GM23338 (cell line): Measurements from ENCODE around the gene SMTN. TPM values are rescaled to one million over a fixed set of nuclear protein-coding genes. Genes with fewer than 3 reads are reported as not detected.

Experiments used
- ATAC-seq: fragments of 200-7000 bp; cut with Tn5 transposase; 3 replicates; pipeline ENCODE4 v1.9.1; 2020
- DNase-seq: peaks from one replicate; pipeline ENCODE4 v3.0.0-alpha.2; 2015; ENCODE audit warnings: low spot score
- H2AFZ ChIP-seq: fragments of 200-600 bp; sonication (generic); 2 replicates; pipeline ENCODE4 v1.8.0; 2016; ENCODE audit warnings: antibody characterized with exemption, mild to moderate bottlenecking, moderate library complexity
- H3F3A ChIP-seq: fragments of 200-600 bp; sonication (generic); replicated peaks from 2 replicates; pipeline ENCODE4 v1.8.0; 2017; ENCODE audit warnings: antibody characterized with exemption, mixed run types, low read depth
- H3K27ac ChIP-seq: fragments of 200-600 bp; sonication (generic); 2 replicates; pipeline ENCODE4 v1.6.1; 2016; ENCODE audit warnings: low read depth
- H3K27me3 ChIP-seq: fragments of 200-600 bp; sonication (generic); 2 replicates; pipeline ENCODE4 v1.8.0; 2016; ENCODE audit warnings: mild to moderate bottlenecking, mixed run types, moderate library complexity; ENCODE audit not compliant: insufficient read depth
- H3K36me3 ChIP-seq: fragments of 200-600 bp; sonication (generic); 2 replicates; pipeline ENCODE4 v1.8.0; 2016; ENCODE audit warnings: mild to moderate bottlenecking; ENCODE audit not compliant: insufficient read depth
- H3K4me1 ChIP-seq: fragments of 200-600 bp; sonication (generic); 2 replicates; pipeline ENCODE4 v1.8.0; 2016; ENCODE audit warnings: mild to moderate bottlenecking, moderate library complexity; ENCODE audit not compliant: insufficient read depth
- H3K4me2 ChIP-seq: fragments of 200-600 bp; sonication (generic); 2 replicates; pipeline ENCODE4 v1.7.1; 2017; ENCODE audit warnings: mixed run types
- H3K4me3 ChIP-seq: fragments of 200-600 bp; sonication (generic); 2 replicates; pipeline ENCODE4 v1.6.1; 2016; ENCODE audit warnings: mixed run types
- H3K79me2 ChIP-seq: fragments of 200-600 bp; sonication (generic); replicated peaks from 2 replicates; pipeline ENCODE4 v1.8.0; 2017; ENCODE audit warnings: mild to moderate bottlenecking; ENCODE audit not compliant: insufficient read depth
- H3K9me2 ChIP-seq: fragments of 200-600 bp; sonication (generic); 2 replicates; pipeline ENCODE4 v1.8.0; 2017; ENCODE audit not compliant: insufficient read depth
- H4K20me1 ChIP-seq: fragments of 200-600 bp; sonication (generic); replicated peaks from 2 replicates; pipeline ENCODE4 v1.8.0; 2017; ENCODE audit warnings: mild to moderate bottlenecking; ENCODE audit not compliant: insufficient read depth
- H3K27ac Mint-ChIP-seq: 2 replicates; pipeline ENCODE4 v1.8.0; 2020; ENCODE audit warnings: inconsistent platforms, mild to moderate bottlenecking, moderate library complexity, mixed read lengths
- H3K27me3 Mint-ChIP-seq: 3 replicates; pipeline ENCODE4 v1.8.0; 2022; ENCODE audit warnings: low read depth, mild to moderate bottlenecking, moderate library complexity, mixed read lengths, inconsistent platforms; ENCODE audit not compliant: insufficient read depth, poor library complexity
- H3K36me3 Mint-ChIP-seq: 3 replicates; pipeline ENCODE4 v1.8.0; 2021; ENCODE audit warnings: low read depth, mild to moderate bottlenecking, inconsistent platforms, moderate library complexity, mixed read lengths
- H3K4me1 Mint-ChIP-seq: 3 replicates; pipeline ENCODE4 v1.8.0; 2020; ENCODE audit warnings: mild to moderate bottlenecking, inconsistent platforms, mixed read lengths
- H3K4me3 Mint-ChIP-seq: 3 replicates; pipeline ENCODE4 v1.8.0; 2021; ENCODE audit warnings: moderate library complexity, mild to moderate bottlenecking, inconsistent platforms, mixed read lengths
- H3K9me3 Mint-ChIP-seq: 3 replicates; pipeline ENCODE4 v1.8.0; 2020; ENCODE audit warnings: moderate library complexity, mild to moderate bottlenecking, inconsistent platforms, mixed read lengths
- CREB1 ChIP-seq: fragments of 250-450 bp; sonication (Bioruptor Pico); IDR thresholded peaks from 2 replicates; pipeline ENCODE4 v1.5.0; 2020; ENCODE audit warnings: low read depth, mild to moderate bottlenecking, moderate library complexity
- ETS1 ChIP-seq: IDR thresholded peaks from 2 replicates; pipeline ENCODE4 v1.6.1; 2016; ENCODE audit warnings: antibody characterized with exemption
- EZH2 ChIP-seq: fragments of 200-600 bp; sonication (generic); IDR thresholded peaks from one replicate; pipeline ENCODE4 v1.8.0; 2017; ENCODE audit warnings: antibody characterized with exemption, mild to moderate bottlenecking, low read depth; ENCODE audit not compliant: unreplicated experiment
- NANOG ChIP-seq: IDR thresholded peaks from 2 replicates; pipeline ENCODE4 v1.6.1; 2016; ENCODE audit warnings: antibody characterized with exemption, borderline replicate concordance
- ZNF114 ChIP-seq: fragments of 250-450 bp; sonication (Bioruptor Pico); IDR thresholded peaks from 2 replicates; pipeline ENCODE4 v1.5.0; 2020; ENCODE audit warnings: mild to moderate bottlenecking, moderate library complexity
- ZNF331 ChIP-seq: fragments of 250-450 bp; sonication (Bioruptor Pico); IDR thresholded peaks from 2 replicates; pipeline ENCODE4 v1.5.0; 2020; ENCODE audit warnings: low read depth, mild to moderate bottlenecking, moderate library complexity
- ZNF462 ChIP-seq: fragments of 250-450 bp; sonication (Bioruptor Pico); IDR thresholded peaks from 2 replicates; pipeline ENCODE4 v1.5.0; 2020; ENCODE audit warnings: mild to moderate bottlenecking, moderate library complexity
- polyA plus RNA-seq: library from polyadenylated mRNA; unstranded; fragments of >200 nt; fragmentation: Nextera tagmentation; extraction: Ambion mirVana; gene quantifications from 2 replicates; pipeline ENCODE4 v1.2.1, GENCODE V29; 2016
- total RNA-seq: library from RNA; depleted of rRNA; stranded (reverse); fragments of >200 nt; shearing (Covaris generic); gene quantifications from 2 replicates; pipeline ENCODE4 v1.2.3, GENCODE V29; 2014

The SMTN gene
- total and polyA plus RNA-seq, 2 experiments from 2014 or later = 27.4 to 32.2 TPM

GRCh38 chr22:31122196-31122531, 41.0 kb downstream of the SMTN start (continued):
- TF ChIP-seq ZNF462 (CRISPR knock-in tag) = no peak
- TF ChIP-seq ZNF331 (CRISPR knock-in tag) = no peak
- TF ChIP-seq CREB1 (CRISPR knock-in tag) = no peak
- no peak for TF ChIP-seq EZH2
- no peak for TF ChIP-seq NANOG
- TF ChIP-seq ZNF114 = no peak
- no peak for TF ChIP-seq ETS1

- H3K27ac Mint-ChIP-seq = no peak within 1 kb of the TSS
- no peak for TF ChIP-seq ZNF114
- TF ChIP-seq ZNF462 (CRISPR knock-in tag) = no peak
These were observed 41.6 kb downstream of the SMTN start, which contains the start of gene INPP5J for GRCh38 chr22:31122532-31123291. Gene INPP5J (plus strand): TSS chr22:31122966. CDS start chr22:31123015, 49 bp downstream.

More at GRCh38 chr22:31122532-31123291, 41.6 kb downstream of the SMTN start, which contains the start of gene INPP5J:
- DNase-seq = peak; percentile 80
- Histone ChIP-seq H3K4me1 (peaks cover 13% of the 10 kb centered on the region; the same call in 1 of the 2 replicates), H3K79me2 (no peaks in the 10 kb centered on the region), H3K4me2 (peak within 1 kb of the TSS; percentile 73), H3K9me2 (no peaks in the 10 kb centered on the region), H3K27ac (no peak within 1 kb of the TSS), H3K36me3 (no peaks in the 10 kb centered on the region), H4K20me1 (no peaks in the 10 kb centered on the region), H3F3A (no peaks in the 10 kb centered on the region), H2AFZ (peak within 1 kb of the TSS; percentile 83; the same call in 1 of the 2 replicates), H3K4me3 (peak within 1 kb of the TSS; percentile 54), H3K27me3 (no peaks in the 10 kb centered on the region)
- no peaks in the 10 kb centered on the region for H3K36me3 Mint-ChIP-seq
- peaks cover 15% of the 10 kb centered on the region for H3K27me3 Mint-ChIP-seq
- no peaks in the 10 kb centered on the region for H3K9me3 Mint-ChIP-seq
- peaks cover 25% of the 10 kb centered on the region for H3K4me1 Mint-ChIP-seq
- peak within 1 kb of the TSS; percentile 74 for H3K4me3 Mint-ChIP-seq
- ATAC-seq = peak; percentile 77
